ENCODE measurements around the gene SLC12A1.

The SLC12A1 gene

GRCh38 chr15:48313216-48313615, 107.1 kb downstream of the SLC12A1 start:
- DNase-seq: no peak
- H3K9ac ChIP-seq (ENCODE audit: low read length): no peak overlapping the region
- H3K36me3 ChIP-seq (replicated peaks; ENCODE audit: insufficient read depth, low read length): no peaks in the 10 kb centered on the region
- H3K27ac ChIP-seq (ENCODE audit: low read length): no peak overlapping the region
- H3K79me2 ChIP-seq (ENCODE audit: low read length): no peaks in the 10 kb centered on the region
- H2AFZ ChIP-seq (ENCODE audit: low read length): no peak overlapping the region
- H3K9me3 ChIP-seq (replicated peaks; ENCODE audit: insufficient read depth, low read length): no peaks in the 10 kb centered on the region
- no peak overlapping the region for H3K4me2 ChIP-seq (ENCODE audit: low read depth, low read length)
- no peak for TF ChIP-seq EZH2phosphoT487 (IDR thresholded peaks at IDR 0.05; ENCODE audit: low read length)
- TF ChIP-seq CTCF (IDR thresholded peaks at IDR 0.05; ENCODE audit: low read length): no peak
- no peak for TF ChIP-seq EZH2 (optimal IDR thresholded peaks at IDR 0.05; ENCODE audit: low read depth, low read length)
- H4K20me1 ChIP-seq (ENCODE audit: insufficient read depth, low read length): no peaks in the 10 kb centered on the region
- no peaks in the 10 kb centered on the region for H3K4me1 ChIP-seq (ENCODE audit: low read length)
- no peaks in the 10 kb centered on the region for H3K27me3 ChIP-seq (replicated peaks; ENCODE audit: insufficient read depth, low read length)
- no peaks in the 10 kb centered on the region for H3K9me2 ChIP-seq (replicated peaks; ENCODE audit: insufficient read depth, low read length)
- no peak overlapping the region for H3K4me3 ChIP-seq (ENCODE audit: low read length)
- no peaks in the 10 kb centered on the region for H3F3A ChIP-seq (ENCODE audit: insufficient read depth, low read length)

GRCh38 chr15:48315041-48315440, 108.9 kb downstream of the SLC12A1 start:
- Histone ChIP-seq H3K4me1 (ENCODE audit: low read length) (no peaks in the 10 kb centered on the region), H3K79me2 (ENCODE audit: low read length) (no peaks in the 10 kb centered on the region), H3F3A (ENCODE audit: insufficient read depth, low read length) (no peaks in the 10 kb centered on the region), H2AFZ (ENCODE audit: low read length) (no peak overlapping the region), H3K27me3 (replicated peaks; ENCODE audit: insufficient read depth, low read length) (no peaks in the 10 kb centered on the region), H3K4me3 (ENCODE audit: low read length) (no peak overlapping the region), H3K9ac (ENCODE audit: low read length) (no peak overlapping the region), H3K9me2 (replicated peaks; ENCODE audit: insufficient read depth, low read length) (no peaks in the 10 kb centered on the region), H3K9me3 (replicated peaks; ENCODE audit: insufficient read depth, low read length) (no peaks in the 10 kb centered on the region), H3K36me3 (replicated peaks; ENCODE audit: insufficient read depth, low read length) (no peaks in the 10 kb centered on the region), H3K4me2 (ENCODE audit: low read depth, low read length) (no peak overlapping the region), H4K20me1 (ENCODE audit: insufficient read depth, low read length) (no peaks in the 10 kb centered on the region), H3K27ac (ENCODE audit: low read length) (no peak overlapping the region)
- TF ChIP-seq EZH2phosphoT487 (IDR thresholded peaks at IDR 0.05; ENCODE audit: low read length) (no peak), EZH2 (optimal IDR thresholded peaks at IDR 0.05; ENCODE audit: low read depth, low read length) (no peak), CTCF (IDR thresholded peaks at IDR 0.05; ENCODE audit: low read length) (no peak)
- DNase-seq: no peak

- Histone ChIP-seq H3K9ac (ENCODE audit: low read length) (no peak overlapping the region), H3K9me3 (replicated peaks; ENCODE audit: insufficient read depth, low read length) (no peaks in the 10 kb centered on the region), H3K36me3 (replicated peaks; ENCODE audit: insufficient read depth, low read length) (no peaks in the 10 kb centered on the region), H3K27me3 (replicated peaks; ENCODE audit: insufficient read depth, low read length) (no peaks in the 10 kb centered on the region), H3K4me2 (ENCODE audit: low read depth, low read length) (no peak overlapping the region), H2AFZ (ENCODE audit: low read length) (no peak overlapping the region), H3K4me3 (ENCODE audit: low read length) (no peak overlapping the region), H3K9me2 (replicated peaks; ENCODE audit: insufficient read depth, low read length) (no peaks in the 10 kb centered on the region), H3K27ac (ENCODE audit: low read length) (no peak overlapping the region), H3F3A (ENCODE audit: insufficient read depth, low read length) (no peaks in the 10 kb centered on the region), H3K79me2 (ENCODE audit: low read length) (no peaks in the 10 kb centered on the region), H3K4me1 (ENCODE audit: low read length) (no peaks in the 10 kb centered on the region), H4K20me1 (ENCODE audit: insufficient read depth, low read length) (no peaks in the 10 kb centered on the region)
- no peak for DNase-seq
- no peak for TF ChIP-seq EZH2phosphoT487 (IDR thresholded peaks at IDR 0.05; ENCODE audit: low read length)
Measured at GRCh38 chr15:48317221-48317620, 111.1 kb downstream of the SLC12A1 start.

GRCh38 chr15:48318131-48318530, 112.0 kb downstream of the SLC12A1 start:
- H3K27ac ChIP-seq (ENCODE audit: low read length): no peak overlapping the region
- H3K9ac ChIP-seq (ENCODE audit: low read length): no peak overlapping the region
- no peak for TF ChIP-seq EZH2 (optimal IDR thresholded peaks at IDR 0.05; ENCODE audit: low read depth, low read length)
- no peak for TF ChIP-seq CTCF (IDR thresholded peaks at IDR 0.05; ENCODE audit: low read length)
- no peak for TF ChIP-seq EZH2phosphoT487 (IDR thresholded peaks at IDR 0.05; ENCODE audit: low read length)
- DNase-seq: no peak
- no peaks in the 10 kb centered on the region for H3F3A ChIP-seq (ENCODE audit: insufficient read depth, low read length)
- no peaks in the 10 kb centered on the region for H3K79me2 ChIP-seq (ENCODE audit: low read length)
- no peaks in the 10 kb centered on the region for H4K20me1 ChIP-seq (ENCODE audit: insufficient read depth, low read length)
- H3K4me1 ChIP-seq (ENCODE audit: low read length): no peaks in the 10 kb centered on the region
- no peaks in the 10 kb centered on the region for H3K27me3 ChIP-seq (replicated peaks; ENCODE audit: insufficient read depth, low read length)
- H2AFZ ChIP-seq (ENCODE audit: low read length): no peak overlapping the region
- no peaks in the 10 kb centered on the region for H3K9me3 ChIP-seq (replicated peaks; ENCODE audit: insufficient read depth, low read length)
- no peak overlapping the region for H3K4me3 ChIP-seq (ENCODE audit: low read length)
- no peaks in the 10 kb centered on the region for H3K9me2 ChIP-seq (replicated peaks; ENCODE audit: insufficient read depth, low read length)
- no peak overlapping the region for H3K4me2 ChIP-seq (ENCODE audit: low read depth, low read length)
- no peaks in the 10 kb centered on the region for H3K36me3 ChIP-seq (replicated peaks; ENCODE audit: insufficient read depth, low read length)

All from MM.1S (cell line).